Mesendoderm (in vitro differentiated cells): ENCODE results near the gene RRAD. TPM values are rescaled to one million over a fixed set of nuclear protein-coding genes. Genes with fewer than 3 reads are reported as not detected.
"Not testable (repeated sequence)": the region's sequence is repeated elsewhere in the genome, so short reads cannot be mapped to it uniquely, and the experiment has no call there.

Experiments
- DNase-seq: peaks from one replicate; pipeline ENCODE4 v3.0.0; 2013
- H2AK5ac ChIP-seq: 2 replicates; pipeline ENCODE4 v1.6.1; 2013; ENCODE audit warnings: low read length, inconsistent platforms
- H2BK120ac ChIP-seq: 2 replicates; pipeline ENCODE4 v1.6.1; 2013; ENCODE audit warnings: low read depth, mild to moderate bottlenecking, low read length, moderate library complexity, mixed read lengths
- H2BK15ac ChIP-seq: replicated peaks from 2 replicates; pipeline ENCODE4 v1.6.1; 2013; ENCODE audit warnings: low read depth, mild to moderate bottlenecking, moderate library complexity
- H2BK5ac ChIP-seq: 2 replicates; pipeline ENCODE4 v1.6.1; 2013; ENCODE audit warnings: low read length, inconsistent platforms
- H3K18ac ChIP-seq: 2 replicates; pipeline ENCODE4 v1.6.1; 2013; ENCODE audit warnings: mild to moderate bottlenecking, low read length, mixed read lengths
- H3K23ac ChIP-seq: one replicate; pipeline ENCODE4 v1.6.1; 2013; ENCODE audit warnings: low read length
- H3K27ac ChIP-seq: 2 replicates; pipeline ENCODE4 v1.5.1; 2013; ENCODE audit warnings: low read depth, mild to moderate bottlenecking, inconsistent platforms, low read length, moderate library complexity
- H3K27me3 ChIP-seq: 2 replicates; pipeline ENCODE4 v1.6.1; 2013; ENCODE audit warnings: low read length, control low read depth, mild to moderate bottlenecking, inconsistent platforms; ENCODE audit not compliant: insufficient read depth, poor library complexity
- H3K36me3 ChIP-seq: 2 replicates; pipeline ENCODE4 v1.6.1; 2013; ENCODE audit warnings: low read length, inconsistent platforms; ENCODE audit not compliant: control insufficient read depth, insufficient read depth
- H3K4ac ChIP-seq: one replicate; pipeline ENCODE4 v1.6.1; 2013; ENCODE audit warnings: low read depth, mild to moderate bottlenecking, low read length, moderate library complexity
- H3K4me1 ChIP-seq: 2 replicates; pipeline ENCODE4 v1.6.1; 2013; ENCODE audit warnings: low read depth, low read length, inconsistent platforms; ENCODE audit not compliant: control insufficient read depth
- H3K4me2 ChIP-seq: 2 replicates; pipeline ENCODE4 v1.6.1; 2013; ENCODE audit warnings: low read length
- H3K4me3 ChIP-seq: 2 replicates; pipeline ENCODE4 v1.5.1; 2013; ENCODE audit warnings: mild to moderate bottlenecking, low read length
- H3K56ac ChIP-seq: one replicate; pipeline ENCODE4 v1.6.1; 2013; ENCODE audit warnings: low read length
- H3K79me1 ChIP-seq: 2 replicates; pipeline ENCODE4 v1.6.1; 2013; ENCODE audit warnings: low read length, inconsistent platforms
- H3K79me2 ChIP-seq: 2 replicates; pipeline ENCODE4 v1.6.1; 2013; ENCODE audit warnings: mild to moderate bottlenecking, low read length; ENCODE audit not compliant: control insufficient read depth, insufficient read depth
- H3K9ac ChIP-seq: 2 replicates; pipeline ENCODE4 v1.6.1; 2013; ENCODE audit warnings: low read length, inconsistent platforms
- H4K5ac ChIP-seq: one replicate; pipeline ENCODE4 v1.6.1; 2013; ENCODE audit warnings: low read length
- H4K8ac ChIP-seq: one replicate; pipeline ENCODE4 v1.6.1; 2013; ENCODE audit warnings: low read depth, mild to moderate bottlenecking, control low read depth, low read length, moderate library complexity
- WGBS: extraction: QIAGEN DNeasy Blood & Tissue Kit; methylation state at CpG from one replicate; pipeline ENCODE4 v1.1.7; 2013; ENCODE audit warnings: low lambda C conversion rate, missing lambda C conversion rate; ENCODE audit not compliant: insufficient coverage; ENCODE audit errors: extremely low coverage; 5-methylcytosine and 5-hydroxymethylcytosine counted together
- polyA plus RNA-seq, 2 experiments: library from polyadenylated mRNA; stranded (reverse); fragments of 200-250 nt; gene quantifications; one replicate each; pipeline ENCODE4 v1.2.3, GENCODE V29; 2013

RRAD gene, protein sequence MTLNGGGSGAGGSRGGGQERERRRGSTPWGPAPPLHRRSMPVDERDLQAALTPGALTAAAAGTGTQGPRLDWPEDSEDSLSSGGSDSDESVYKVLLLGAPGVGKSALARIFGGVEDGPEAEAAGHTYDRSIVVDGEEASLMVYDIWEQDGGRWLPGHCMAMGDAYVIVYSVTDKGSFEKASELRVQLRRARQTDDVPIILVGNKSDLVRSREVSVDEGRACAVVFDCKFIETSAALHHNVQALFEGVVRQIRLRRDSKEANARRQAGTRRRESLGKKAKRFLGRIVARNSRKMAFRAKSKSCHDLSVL
- polyA plus RNA-seq (2013, experiment 1 of 2), result 0.06 TPM
- 0.04 TPM for polyA plus RNA-seq (2013, experiment 2 of 2)

DNA sequence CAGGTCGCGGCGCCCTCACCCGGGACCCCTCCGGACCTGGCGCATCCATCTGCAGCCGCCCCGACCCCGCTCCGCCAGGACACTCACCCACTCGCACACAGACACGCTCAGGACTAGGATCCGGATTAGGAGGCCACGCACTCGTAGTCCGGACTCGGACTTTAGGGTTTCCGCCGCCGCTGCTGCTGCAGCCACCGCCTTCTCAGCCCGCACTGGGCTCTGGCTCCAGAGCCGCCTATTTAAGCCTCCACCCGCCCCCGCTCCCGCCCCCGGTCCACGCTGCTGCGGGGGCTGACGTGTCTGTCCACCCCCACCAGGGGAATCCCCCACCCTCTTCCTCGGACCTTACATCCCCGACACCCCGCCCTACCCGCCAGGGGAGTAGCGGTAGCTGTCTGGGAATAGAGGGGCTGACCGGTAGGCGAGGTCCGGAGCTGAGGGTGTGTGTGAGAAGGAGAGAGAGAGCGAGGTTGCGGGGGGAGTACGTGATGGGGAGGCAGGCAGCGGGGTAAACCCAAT, at the start of gene RRAD:
TSS of gene RRAD (minus strand) at position 214 of the 519 bp plus-strand sequence. CDS start 356 bp downstream, outside the sequence.
- no peaks in the 10 kb centered on the region for H3K79me1 ChIP-seq
- H3K56ac ChIP-seq, result no peak within 1 kb of the TSS
- no peaks in the 10 kb centered on the region for H3K4me1 ChIP-seq
- no peak within 1 kb of the TSS for H2BK120ac ChIP-seq
- no peak within 1 kb of the TSS for H3K9ac ChIP-seq
- no peak within 1 kb of the TSS for H4K8ac ChIP-seq
- no CpG with 5 or more reads among the region's 42 CpGs for WGBS
- no peak within 1 kb of the TSS for H3K4ac ChIP-seq
- no peak within 1 kb of the TSS for H2AK5ac ChIP-seq
- no peak within 1 kb of the TSS for H3K18ac ChIP-seq
- no peak within 1 kb of the TSS for H3K27ac ChIP-seq
- H4K5ac ChIP-seq, result no peak within 1 kb of the TSS
- H3K79me2 ChIP-seq, result no peaks in the 10 kb centered on the region
- peaks cover 18% of the 10 kb centered on the region for H3K27me3 ChIP-seq
- no peak within 1 kb of the TSS for H2BK5ac ChIP-seq
- no peak within 1 kb of the TSS for H3K23ac ChIP-seq
- peak; percentile 19 for DNase-seq
- no peak within 1 kb of the TSS for H3K4me2 ChIP-seq
- no peak within 1 kb of the TSS for H2BK15ac ChIP-seq
- no peaks in the 10 kb centered on the region for H3K36me3 ChIP-seq
- H3K4me3 ChIP-seq, result no peak within 1 kb of the TSS

DNA sequence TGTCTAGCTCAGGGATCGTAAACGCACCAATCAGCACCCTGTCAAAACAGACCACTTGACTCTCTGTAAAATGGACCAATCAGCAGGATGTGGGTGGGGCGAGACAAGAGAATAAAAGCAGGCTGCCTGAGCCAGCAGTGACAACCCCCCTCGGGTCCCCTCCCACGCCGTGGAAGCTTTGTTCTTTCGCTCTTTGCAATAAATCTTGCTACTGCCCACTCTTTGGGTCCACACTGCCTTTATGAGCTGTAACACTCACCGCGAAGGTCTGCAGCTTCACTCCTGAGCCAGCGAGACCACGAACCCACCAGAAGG, 49.6 kb upstream of the RRAD start:
- not testable (repeated sequence) for H3K79me1 ChIP-seq, H2BK120ac ChIP-seq, H3K27ac ChIP-seq, H3K36me3 ChIP-seq, H2BK5ac ChIP-seq, H3K4me2 ChIP-seq, H3K18ac ChIP-seq, H3K4ac ChIP-seq, H4K8ac ChIP-seq, H3K56ac ChIP-seq, H3K79me2 ChIP-seq, H2AK5ac ChIP-seq, DNase-seq, H2BK15ac ChIP-seq, H3K4me1 ChIP-seq, H4K5ac ChIP-seq, H3K27me3 ChIP-seq, H3K9ac ChIP-seq, H3K4me3 ChIP-seq, H3K23ac ChIP-seq
- no CpG with 5 or more reads among the region's 11 CpGs for WGBS

DNA sequence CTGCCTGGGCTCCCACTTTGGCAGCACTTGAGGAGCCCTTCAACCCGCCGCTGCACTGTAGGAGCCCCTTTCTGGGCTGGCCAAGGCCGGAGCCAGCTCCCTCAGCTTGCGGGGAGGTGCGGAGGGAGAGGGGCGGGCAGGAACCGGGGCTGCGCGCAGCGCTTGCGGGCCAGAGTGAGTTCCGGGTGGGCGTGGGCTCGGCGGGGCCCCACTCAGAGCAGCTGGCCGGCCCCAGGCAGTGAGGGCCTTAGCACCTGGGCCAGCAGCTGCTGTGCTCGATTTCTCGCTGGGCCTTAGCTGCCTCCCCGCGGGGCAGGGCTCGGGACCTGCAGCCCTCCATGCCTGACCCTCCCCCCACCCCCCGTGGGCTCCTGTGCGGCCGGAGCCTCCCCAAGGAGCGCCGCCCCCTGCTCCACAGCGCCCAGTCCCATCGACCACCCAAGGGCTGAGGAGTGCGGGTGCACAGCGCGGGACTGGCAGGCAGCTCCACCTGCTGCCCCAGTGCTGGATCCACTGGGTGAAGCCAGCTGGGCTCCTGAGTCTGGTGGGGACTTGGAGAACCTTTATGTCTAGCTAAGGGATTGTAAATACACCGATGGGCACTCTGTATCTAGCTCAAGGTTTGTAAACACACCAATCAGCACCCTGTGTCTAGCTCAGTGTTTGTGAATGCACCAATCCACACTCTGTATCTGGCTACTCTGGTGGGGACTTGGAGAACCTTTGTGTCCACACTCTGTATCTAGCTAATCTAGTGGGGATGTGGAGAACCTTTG, 49.0 kb upstream of the RRAD start:
- H4K5ac ChIP-seq, H3K79me1 ChIP-seq, H2BK5ac ChIP-seq, H3K9ac ChIP-seq, H3K36me3 ChIP-seq, H3K27me3 ChIP-seq, H3K4ac ChIP-seq, DNase-seq, H2BK120ac ChIP-seq, H3K18ac ChIP-seq, H3K4me3 ChIP-seq, H3K79me2 ChIP-seq, H3K4me2 ChIP-seq, H2BK15ac ChIP-seq, H3K23ac ChIP-seq, H3K27ac ChIP-seq, H2AK5ac ChIP-seq, H3K4me1 ChIP-seq, H4K8ac ChIP-seq, H3K56ac ChIP-seq: not testable (repeated sequence)
- no CpG with 5 or more reads among the region's 32 CpGs for WGBS

DNA sequence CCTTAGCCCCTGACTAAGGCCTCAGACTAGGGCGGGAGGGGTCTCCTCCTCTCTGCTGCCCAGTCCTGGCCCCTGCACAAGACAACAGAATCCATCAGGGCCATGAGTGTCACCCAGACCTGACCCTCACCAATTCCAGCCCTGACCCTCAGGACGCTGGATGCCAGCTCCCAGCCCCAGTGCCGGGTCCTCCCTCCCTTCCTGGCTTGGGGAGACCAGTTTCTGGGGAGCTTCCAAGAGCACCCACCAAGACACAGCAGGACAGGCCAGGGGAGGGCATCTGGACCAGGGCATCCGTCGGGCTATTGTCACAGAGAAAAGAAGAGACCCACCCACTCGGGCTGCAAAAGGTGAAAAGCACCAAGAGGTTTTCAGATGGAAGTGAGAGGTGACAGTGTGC, 48.4 kb upstream of the RRAD start:
- DNase-seq, result no peak
- H3K18ac ChIP-seq, result no peak overlapping the region

DNA sequence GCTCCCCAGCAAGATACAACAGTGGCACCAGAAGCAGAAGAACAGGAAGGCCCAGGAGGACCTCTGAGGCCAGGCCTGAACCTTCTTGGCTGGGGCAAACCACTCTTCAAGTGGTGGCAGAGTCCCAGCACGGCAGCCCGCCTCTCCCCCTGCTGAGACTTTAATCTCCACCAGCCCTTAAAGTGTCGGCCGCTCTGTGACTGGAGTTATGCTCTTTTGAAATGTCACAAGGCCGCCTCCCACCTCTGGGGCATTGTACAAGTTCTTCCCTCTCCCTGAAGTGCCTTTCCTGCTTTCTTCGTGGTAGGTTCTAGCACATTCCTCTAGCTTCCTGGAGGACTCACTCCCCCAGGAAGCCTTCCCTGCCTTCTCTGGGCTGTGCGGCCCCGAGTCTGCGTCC, 47.6 kb upstream of the RRAD start:
- peak; percentile 30 for DNase-seq
- H3K27ac ChIP-seq, result no peak overlapping the region

More for the DNA sequence above, 48.4 kb upstream of the RRAD start:
- Histone ChIP-seq H3K9ac (no peak overlapping the region), H4K5ac (no peak overlapping the region), H3K27me3 (no peaks in the 10 kb centered on the region), H3K36me3 (no peaks in the 10 kb centered on the region), H2BK120ac (no peak overlapping the region), H3K4me1 (no peaks in the 10 kb centered on the region), H2AK5ac (no peak overlapping the region), H3K4me2 (no peak overlapping the region), H2BK5ac (no peak overlapping the region), H3K4ac (no peak overlapping the region), H3K4me3 (no peak overlapping the region), H3K79me2 (no peaks in the 10 kb centered on the region), H3K23ac (no peak overlapping the region), H3K27ac (no peak overlapping the region), H4K8ac (no peak overlapping the region), H3K79me1 (no peaks in the 10 kb centered on the region), H2BK15ac (no peak overlapping the region), H3K56ac (no peak overlapping the region)
- no CpG with 5 or more reads among the region's 6 CpGs for WGBS

More for the DNA sequence above, 47.6 kb upstream of the RRAD start:
- Histone ChIP-seq H2BK5ac (no peak overlapping the region), H3K23ac (no peak overlapping the region), H3K56ac (no peak overlapping the region), H3K4me3 (no peak overlapping the region), H3K18ac (no peak overlapping the region), H3K4me1 (no peaks in the 10 kb centered on the region), H2AK5ac (no peak overlapping the region), H4K5ac (no peak overlapping the region), H2BK15ac (no peak overlapping the region), H3K4me2 (no peak overlapping the region), H4K8ac (no peak overlapping the region), H3K79me1 (no peaks in the 10 kb centered on the region), H3K9ac (no peak overlapping the region), H3K4ac (no peak overlapping the region), H3K36me3 (no peaks in the 10 kb centered on the region), H3K79me2 (no peaks in the 10 kb centered on the region), H2BK120ac (no peak overlapping the region), H3K27me3 (no peaks in the 10 kb centered on the region)
- WGBS, result no CpG with 5 or more reads among the region's 9 CpGs
